Measurements from ENCODE around the gene XRRA1.
"Not testable (repeated sequence)": the region's sequence is repeated elsewhere in the genome, so short reads cannot be mapped to it uniquely, and the experiment has no call there.

Gene XRRA1

DNA sequence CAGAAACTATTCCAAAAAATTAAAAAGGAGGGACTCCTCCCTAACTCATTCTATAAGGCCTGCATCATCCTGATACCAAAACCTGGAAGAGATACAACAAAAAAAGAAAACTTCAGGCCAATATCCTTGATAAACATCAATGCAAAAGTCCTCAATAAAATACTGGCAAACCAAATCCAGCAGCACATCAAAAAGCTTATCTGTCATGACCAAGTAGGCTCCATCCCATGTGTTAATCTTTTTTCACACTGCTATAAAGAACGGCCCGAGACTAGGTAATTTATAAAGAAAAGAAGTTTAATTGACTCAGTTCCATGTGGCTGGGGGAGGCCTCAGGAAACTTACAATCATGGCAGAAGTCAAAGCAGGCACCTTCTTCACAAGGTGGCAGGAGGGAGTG lies 123.3 kb downstream of the XRRA1 start:
- DNase-seq (ENCODE audit: low read depth in 2 of 2): not testable (repeated sequence)

DNA sequence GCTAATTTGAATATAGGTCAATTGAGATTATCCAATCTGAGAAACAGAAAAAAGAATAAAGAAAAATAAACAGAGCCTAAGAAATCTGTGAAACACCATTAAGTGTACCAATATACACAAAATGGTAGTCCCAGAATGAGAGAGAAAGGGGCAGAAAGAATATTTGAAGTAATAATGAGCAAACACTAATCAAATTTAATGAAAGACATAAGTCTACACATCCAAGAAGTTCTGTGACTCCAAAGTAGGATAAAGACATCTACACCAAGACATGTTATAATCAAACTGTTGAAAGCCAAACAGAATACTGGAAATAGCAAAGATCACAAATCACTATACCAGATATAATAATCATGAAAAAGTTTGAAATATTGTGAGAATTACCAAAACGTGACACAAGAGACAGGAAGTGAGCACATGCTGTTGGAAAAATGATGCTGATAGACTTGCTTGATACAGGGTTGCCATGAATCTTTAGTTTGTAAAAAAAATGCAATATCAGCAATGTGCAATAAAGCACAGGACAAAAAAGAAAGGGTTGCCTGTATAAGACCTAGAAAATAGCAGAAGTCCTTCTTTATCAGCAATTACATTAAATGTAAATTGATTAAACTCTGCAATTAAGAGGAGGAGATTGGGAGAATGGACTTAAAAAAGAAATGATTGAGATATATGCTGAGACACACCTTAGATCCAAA lies 124.5 kb downstream of the XRRA1 start:
- no peak for DNase-seq (ENCODE audit: low read depth in 2 of 2)

DNA sequence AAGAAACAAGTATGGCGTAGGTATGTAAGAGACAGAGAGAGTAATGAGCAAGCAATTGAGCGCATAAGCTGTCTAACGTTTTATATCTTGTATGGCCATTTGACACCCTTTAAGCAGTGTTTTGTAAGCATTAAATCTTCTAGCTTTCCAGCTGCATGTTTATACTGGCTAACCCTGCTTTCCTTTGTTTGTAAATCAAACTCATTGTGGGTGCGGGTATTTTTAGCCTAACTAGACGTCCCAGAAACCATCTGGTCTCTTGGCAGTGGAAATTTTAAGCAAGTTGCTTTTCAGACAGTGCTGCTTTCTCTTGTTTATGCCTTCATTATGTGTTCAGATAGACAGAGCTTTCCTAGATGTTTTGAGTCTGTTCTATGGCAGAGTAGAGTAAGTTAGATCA lies 126.7 kb downstream of the XRRA1 start:
- DNase-seq (ENCODE audit: low read depth in 2 of 2): no peak

DNA sequence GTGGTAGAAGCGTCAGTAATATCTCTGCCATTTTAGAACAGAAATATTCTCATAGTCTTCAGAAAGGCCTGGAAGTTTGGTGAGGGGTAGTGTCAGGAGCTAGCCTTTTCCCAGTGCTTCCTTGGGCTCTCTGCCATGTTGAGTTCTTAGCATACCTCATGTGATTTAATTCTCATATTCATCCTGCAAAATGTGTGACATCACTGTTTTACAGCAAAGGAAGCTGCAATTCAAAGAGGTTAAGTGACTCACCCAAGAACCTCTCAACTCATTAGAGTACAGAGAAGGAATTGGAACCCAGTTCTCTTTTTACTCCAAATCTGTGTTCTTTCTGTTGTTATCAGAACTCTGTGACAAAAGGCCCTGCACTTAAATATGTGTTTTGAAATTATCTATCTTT lies 128.1 kb downstream of the XRRA1 start:
- no peak for DNase-seq (ENCODE audit: low read depth in 2 of 2)

DNA sequence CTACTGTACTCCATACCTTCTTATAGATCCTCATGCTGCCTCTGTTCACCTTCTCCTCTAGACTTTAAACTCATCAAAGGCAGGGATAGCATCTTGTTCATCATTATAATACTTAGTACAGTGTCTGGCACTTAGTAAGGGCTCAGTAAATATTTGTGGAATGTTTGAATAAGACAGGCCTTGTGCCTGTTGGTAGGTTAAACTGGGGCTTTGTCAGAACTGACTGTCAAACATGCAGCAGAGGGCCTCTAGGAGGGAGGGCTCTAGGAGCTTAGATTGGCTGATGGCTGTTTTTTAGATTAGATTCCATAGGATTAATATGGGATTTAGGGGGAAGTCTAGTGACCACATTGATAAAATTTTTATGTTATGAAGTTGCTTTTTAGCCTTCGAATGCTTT lies 129.5 kb downstream of the XRRA1 start:
- DNase-seq (ENCODE audit: low read depth in 2 of 2): no peak

DNA sequence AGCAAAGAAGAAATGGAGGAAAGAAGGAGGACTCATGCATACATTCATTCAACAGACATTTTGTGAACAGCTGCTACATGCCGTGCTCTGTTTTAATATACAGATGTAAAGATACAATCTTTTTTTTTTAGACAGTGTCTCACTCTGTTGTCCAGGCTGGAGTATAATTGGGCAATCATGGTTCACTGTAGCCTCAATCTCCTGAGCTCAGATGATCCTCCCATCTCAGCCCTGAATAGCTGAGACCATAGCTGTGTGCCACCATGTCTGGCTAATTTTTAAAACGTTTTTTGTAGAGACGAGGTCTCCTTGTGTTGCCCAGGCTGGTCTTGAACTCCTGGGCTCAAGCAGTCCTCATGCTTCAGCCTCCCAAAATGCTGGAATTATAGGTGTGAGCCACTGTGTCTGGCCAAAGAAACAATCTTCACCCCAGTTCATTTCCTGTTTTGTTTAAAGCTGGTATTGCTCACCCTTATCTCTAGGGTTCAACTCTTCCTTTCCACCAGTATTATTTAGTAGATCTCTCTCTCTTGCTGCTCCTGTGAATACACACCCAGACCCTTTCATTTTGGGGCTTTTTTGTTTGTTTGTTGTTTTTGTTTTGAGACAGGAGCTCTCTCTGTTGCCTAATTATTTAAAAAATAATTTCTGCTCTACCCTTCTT lies 130.5 kb downstream of the XRRA1 start:
- DNase-seq (ENCODE audit: low read depth in 2 of 2): no peak

DNA sequence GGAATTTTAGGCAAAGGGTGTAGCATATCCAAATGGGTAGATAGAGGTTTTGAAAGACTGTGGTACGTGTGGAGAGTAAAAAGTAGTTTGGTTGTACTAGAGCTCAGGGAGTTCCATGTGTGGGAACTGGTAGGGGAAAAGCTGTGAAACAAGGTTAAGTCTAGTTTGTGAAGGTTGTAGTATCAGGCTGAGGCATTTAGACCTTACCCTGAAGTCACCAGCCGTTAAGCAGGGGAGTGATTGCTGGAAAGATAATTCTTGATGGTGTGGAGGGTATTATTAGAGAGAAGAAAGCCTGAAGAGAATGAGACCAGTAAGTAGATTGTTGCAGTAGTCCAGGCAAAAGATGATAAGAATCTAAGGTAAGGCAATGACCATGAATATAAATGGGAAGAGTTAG lies 132.2 kb downstream of the XRRA1 start:
- no peak for DNase-seq (ENCODE audit: low read depth in 2 of 2)

DNA sequence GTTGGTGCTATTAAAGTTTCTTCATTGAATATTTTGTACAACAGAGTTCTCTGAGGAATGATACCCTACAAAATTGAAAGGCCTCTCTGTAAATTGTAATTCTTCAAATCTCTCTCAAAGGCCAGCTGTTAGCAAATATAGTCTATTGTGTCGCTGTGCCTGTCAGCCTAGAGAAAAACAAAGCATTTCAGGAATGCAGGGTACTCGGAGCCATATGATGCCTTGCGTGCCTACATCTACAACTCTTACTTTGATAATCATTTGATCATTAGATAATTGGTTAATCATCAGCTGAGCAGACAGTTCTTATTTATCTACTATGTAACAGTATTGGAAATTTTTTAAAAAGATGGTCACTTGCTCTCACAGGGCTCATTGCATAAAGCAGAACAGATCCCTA lies 132.9 kb downstream of the XRRA1 start:
- no peak for DNase-seq (ENCODE audit: low read depth in 2 of 2)

DNA sequence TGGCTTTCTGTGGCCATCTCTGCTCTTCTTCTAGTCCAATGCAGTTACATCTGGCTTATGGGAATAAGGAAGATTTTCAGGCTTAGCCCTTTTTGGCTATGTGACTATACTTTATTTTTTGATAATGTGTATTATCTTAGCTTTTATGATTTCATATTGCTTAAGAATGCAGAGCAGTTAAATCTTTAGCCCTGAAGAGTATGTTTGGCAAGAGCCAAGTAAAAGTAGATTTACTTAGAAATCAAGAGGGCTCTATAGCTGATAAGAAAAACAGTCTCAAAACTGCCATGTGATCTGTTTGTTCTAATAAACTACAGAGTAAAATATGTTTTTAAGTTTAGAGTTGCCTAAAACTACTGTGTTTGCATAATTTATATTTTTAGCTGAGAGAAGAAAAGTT lies 139.1 kb downstream of the XRRA1 start:
- no peak for DNase-seq (ENCODE audit: low read depth in 2 of 2)

DNA sequence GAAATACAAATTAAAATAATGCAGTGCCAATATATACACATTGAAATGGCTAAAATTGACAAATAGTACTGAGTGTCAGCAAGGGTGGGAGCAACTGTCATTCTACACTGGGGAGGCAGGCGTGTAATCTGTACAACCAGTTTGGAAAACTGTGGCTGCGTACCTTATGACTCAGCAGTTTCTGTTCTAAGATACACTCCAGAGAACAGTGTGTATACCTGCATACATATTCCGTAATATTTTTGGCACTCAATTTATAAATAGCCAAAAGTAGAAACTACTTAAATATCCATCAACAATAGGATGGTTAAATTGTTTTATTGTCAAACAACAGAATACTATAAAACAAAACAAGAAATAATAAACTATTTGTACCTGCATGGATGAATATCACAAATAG lies 142.6 kb downstream of the XRRA1 start:
- no peak for DNase-seq (ENCODE audit: low read depth in 2 of 2)

DNA sequence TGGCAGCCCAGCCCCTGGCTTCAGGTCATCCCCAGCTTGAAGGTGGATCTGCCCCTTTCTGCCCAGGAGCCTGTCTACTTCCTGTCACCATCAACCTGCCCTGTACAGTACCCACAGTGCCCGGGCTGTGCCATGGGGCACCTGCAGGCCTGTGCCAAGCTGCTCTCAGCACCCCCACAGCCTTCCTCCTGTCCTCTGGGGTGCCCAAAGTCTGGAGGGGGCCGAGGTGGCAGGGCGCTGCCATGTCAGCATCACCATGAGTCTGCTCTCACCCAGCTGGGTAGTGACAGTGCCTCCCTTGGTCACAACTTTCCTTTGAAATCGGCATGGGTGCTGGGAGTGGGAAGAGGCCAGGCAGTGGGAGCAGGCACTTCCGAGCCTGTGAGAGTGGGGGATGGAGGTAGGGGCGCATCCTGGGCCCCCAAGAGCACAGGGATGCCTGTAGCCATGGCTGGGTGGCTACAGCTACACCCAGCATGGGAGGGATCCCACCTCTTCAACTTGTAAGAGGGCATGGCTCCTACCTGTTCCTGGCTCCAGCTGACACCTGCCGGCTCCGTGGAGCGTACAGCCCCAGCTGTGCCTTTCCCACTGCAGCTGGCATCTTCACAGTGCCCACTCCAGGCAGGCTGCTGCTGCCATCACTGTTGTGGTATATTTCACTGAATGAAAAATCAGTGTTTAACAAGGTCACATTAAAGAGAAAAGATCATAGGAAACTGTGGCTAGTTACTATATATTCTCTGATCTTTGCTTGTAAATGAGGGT lies 157.4 kb downstream of the XRRA1 start:
- no peak for DNase-seq (ENCODE audit: low read depth in 2 of 2)

Data from stimulated activated CD4-positive, alpha-beta T cell treated with anti-CD3 and anti-CD28 coated beads, Interleukin-1b, Interleukin-23, amount 100 ng/mL, for 1 hour (primary cell).